ENCODE results near the gene ERN1. TPM values are rescaled to one million over a fixed set of nuclear protein-coding genes. Genes with fewer than 3 reads are reported as not detected.

The ERN1 gene
- total RNA-seq, 1 donor from 2014 or later, result 127 TPM

- intact Hi-C loops (cut with micrococcal nuclease), result no loop called here
These were observed 42.5 kb downstream of the ERN1 start for GRCh38 chr17:64087252-64088005.

GRCh38 chr17:64085650-64086005 is 44.3 kb downstream of the ERN1 start:
- intact Hi-C loops (cut with micrococcal nuclease), result no loop called here

- intact Hi-C loops (cut with micrococcal nuclease), result no loop called here
These were observed 44.8 kb downstream of the ERN1 start for GRCh38 chr17:64084940-64085649.

- intact Hi-C loops (cut with micrococcal nuclease), result no loop called here
These were observed 45.6 kb downstream of the ERN1 start for GRCh38 chr17:64084086-64084939.

GRCh38 chr17:64083563-64084085 is 46.3 kb downstream of the ERN1 start:
- intact Hi-C loops (cut with micrococcal nuclease), result loop anchor here (2.0 kb wide), 1 partner anchor 37 kb away; no protein-coding TSS in a partner anchor

GRCh38 chr17:64083093-64083492 is 46.9 kb downstream of the ERN1 start:
- intact Hi-C loops (cut with micrococcal nuclease), result loop anchor here (2.0 kb wide), 1 partner anchor 38 kb away; no protein-coding TSS in a partner anchor

GRCh38 chr17:64081802-64082799 is 47.8 kb downstream of the ERN1 start:
- intact Hi-C loops (cut with micrococcal nuclease), result loop anchor here (1.0 to 2.0 kb wide), 2 partner anchors 31 to 39 kb away; no protein-coding TSS in a partner anchor

- intact Hi-C loops (cut with micrococcal nuclease), result no loop called here
These were observed 49.7 kb downstream of the ERN1 start for GRCh38 chr17:64080174-64080618.

GRCh38 chr17:64077379-64077778 is 52.6 kb downstream of the ERN1 start:
- intact Hi-C loops (cut with micrococcal nuclease), result no loop called here

GRCh38 chr17:64075913-64076312 is 54.0 kb downstream of the ERN1 start:
- intact Hi-C loops (cut with micrococcal nuclease), result no loop called here

GRCh38 chr17:64074704-64075426 is 55.1 kb downstream of the ERN1 start:
- intact Hi-C loops (cut with micrococcal nuclease), result no loop called here

GRCh38 chr17:64073771-64074703 is 55.9 kb downstream of the ERN1 start:
- intact Hi-C loops (cut with micrococcal nuclease), result no loop called here

- intact Hi-C loops (cut with micrococcal nuclease), result no loop called here
These were observed 58.8 kb downstream of the ERN1 start for GRCh38 chr17:64071111-64071510.

GRCh38 chr17:64070213-64070612 is 59.7 kb downstream of the ERN1 start:
- intact Hi-C loops (cut with micrococcal nuclease), result no loop called here

GRCh38 chr17:64069143-64069542 is 60.8 kb downstream of the ERN1 start:
- intact Hi-C loops (cut with micrococcal nuclease), result no loop called here

- intact Hi-C loops (cut with micrococcal nuclease), result no loop called here
These were observed 62.3 kb downstream of the ERN1 start for GRCh38 chr17:64067657-64068056.

- intact Hi-C loops (cut with micrococcal nuclease), result no loop called here
These were observed 63.2 kb downstream of the ERN1 start for GRCh38 chr17:64066716-64067115.

- intact Hi-C loops (cut with micrococcal nuclease), result no loop called here
These were observed 64.8 kb downstream of the ERN1 start for GRCh38 chr17:64065161-64065560.
